Upper lobe of right lung (tissue), 1 donor: ENCODE data around the gene IFNK. TPM values are rescaled to one million over a fixed set of nuclear protein-coding genes. Genes with fewer than 3 reads are reported as not detected.

Experiments used
- ATAC-seq: fragments of 200-7000 bp; cut with Tn5 transposase; one replicate; pipeline ENCODE4 v1.9.1; 2020; ENCODE audit warnings: mild to moderate bottlenecking, moderate library complexity
- DNase-seq: peaks from one replicate; pipeline ENCODE4 v3.0.0-alpha.2; 2020
- H3K27ac ChIP-seq: fragments of 200-600 bp; one replicate; pipeline ENCODE4 v1.8.0; 2022
- H3K27me3 ChIP-seq: fragments of 200-600 bp; one replicate; pipeline ENCODE4 v1.8.0; 2022; ENCODE audit warnings: mild to moderate bottlenecking
- H3K36me3 ChIP-seq: fragments of 200-600 bp; one replicate; pipeline ENCODE4 v1.8.0; 2022
- H3K4me1 ChIP-seq: fragments of 200-600 bp; one replicate; pipeline ENCODE4 v1.8.0; 2022
- H3K4me3 ChIP-seq: fragments of 200-600 bp; one replicate; pipeline ENCODE4 v1.8.0; 2022; ENCODE audit warnings: mild to moderate bottlenecking
- H3K9me3 ChIP-seq: fragments of 200-600 bp; one replicate; pipeline ENCODE4 v1.8.0; 2022
- CTCF ChIP-seq: fragments of 200-600 bp; IDR thresholded peaks from one replicate; pipeline ENCODE4 v1.8.0; 2022; ENCODE audit warnings: antibody characterized with exemption
- intact Hi-C: fragments of 100-400 bp; cut with DNase I; formaldehyde crosslinking; loops from one replicate; pipeline ENCODE4 v1.11.0; 2022
- total RNA-seq: library from RNA; stranded (reverse); fragmentation: NEBNext Ultra II Directional; extraction: Animal tissue kit (Norgen Biotek cat#: 25700); gene quantifications from one replicate; pipeline ENCODE4 v1.2.1, GENCODE V29; 2021
- donor health status: DM: no; HTN: yes; CAD: no; lungs with severe emphysema.

The IFNK gene
- total RNA-seq, 1 donor from 2014 or later: not detected

DNA sequence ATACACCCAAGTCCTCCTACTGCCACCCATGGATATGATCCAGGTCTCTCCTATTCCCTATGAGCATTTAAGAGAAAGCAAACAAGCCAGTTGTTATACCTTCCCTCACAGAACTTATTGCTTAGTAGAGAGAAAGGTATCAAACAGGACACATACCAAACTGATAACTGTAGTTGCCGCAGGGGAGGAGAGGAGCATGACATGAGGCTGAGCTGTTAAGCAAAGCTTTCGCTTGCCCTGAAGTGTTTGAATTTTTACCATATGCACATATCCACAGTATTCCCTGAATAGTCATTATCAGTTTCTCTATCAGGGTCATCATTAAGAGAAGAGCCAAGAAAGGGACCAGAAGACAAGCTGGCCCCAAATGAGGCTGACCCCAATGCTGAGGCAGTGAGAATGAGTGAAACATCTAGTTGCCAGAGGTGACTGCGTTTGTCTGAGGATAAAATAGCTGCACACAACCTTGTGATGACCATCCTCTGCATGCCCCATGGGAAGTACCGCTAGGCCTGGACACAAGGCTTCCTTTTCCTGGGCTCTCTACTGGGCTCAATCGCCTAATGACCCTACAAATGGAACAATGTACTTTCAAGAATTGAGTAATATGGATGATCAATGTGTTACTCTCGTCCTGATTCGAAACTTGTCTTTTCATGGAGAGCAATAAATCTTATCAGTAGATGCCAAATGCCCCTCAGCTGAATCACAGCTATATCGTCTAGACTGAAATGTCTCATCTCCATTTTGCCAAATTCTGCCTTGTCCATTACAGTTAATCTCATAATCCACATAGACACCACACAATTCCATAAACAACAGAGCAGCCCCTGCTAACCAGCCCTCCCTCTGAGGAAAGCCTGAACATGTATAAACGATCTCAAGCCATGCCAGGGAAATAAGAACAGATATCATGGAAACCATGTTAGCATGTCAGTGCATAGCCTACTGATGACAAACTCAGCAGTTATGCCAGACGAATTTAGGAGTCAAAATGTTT lies 4.3 kb upstream of the IFNK start:
- H3K36me3 ChIP-seq: no peaks in the 10 kb centered on the region
- ATAC-seq (no peak), DNase-seq (no peak)
- no peaks in the 10 kb centered on the region for H3K4me1 ChIP-seq
- no peaks in the 10 kb centered on the region for H3K27me3 ChIP-seq
- H3K4me3 ChIP-seq: no peak overlapping the region
- no peak for TF ChIP-seq CTCF
- no peak overlapping the region for H3K27ac ChIP-seq
- H3K9me3 ChIP-seq: no peaks in the 10 kb centered on the region
- intact Hi-C loops: no loop called here

GRCh38 chr9:27520986-27521385 lies 3.1 kb upstream of the IFNK start:
- no peaks in the 10 kb centered on the region for H3K27me3 ChIP-seq
- TF ChIP-seq CTCF: no peak
- no peaks in the 10 kb centered on the region for H3K4me1 ChIP-seq
- ATAC-seq (no peak), DNase-seq (no peak)
- intact Hi-C loops: no loop called here
- no peak overlapping the region for H3K4me3 ChIP-seq
- no peaks in the 10 kb centered on the region for H3K36me3 ChIP-seq
- H3K27ac ChIP-seq: no peak overlapping the region
- H3K9me3 ChIP-seq: no peaks in the 10 kb centered on the region

DNA sequence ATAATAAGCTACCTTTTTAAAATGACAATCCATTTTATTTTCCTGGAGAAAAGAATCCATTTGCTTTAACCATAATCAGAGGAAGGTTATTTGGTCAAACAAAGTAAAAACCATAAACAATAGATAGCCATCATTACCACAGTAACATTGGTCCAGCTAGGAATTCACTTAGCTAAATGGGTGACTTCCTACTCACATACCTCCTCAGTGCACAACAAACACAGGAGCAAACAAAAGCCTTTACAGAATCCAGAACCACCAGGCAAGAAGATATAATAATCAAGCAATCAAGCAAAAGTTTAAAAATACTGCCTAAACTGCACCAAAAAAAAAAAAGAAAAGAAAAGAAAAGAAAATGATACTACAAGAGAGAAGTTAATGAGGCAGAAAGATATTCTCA lies 949 bp upstream of the IFNK start:
- intact Hi-C loops: no loop called here

GRCh38 chr9:27527702-27528075 lies 3.6 kb downstream of the IFNK start:
- H3K4me3 ChIP-seq: peak overlapping the region; percentile 86
- no peaks in the 10 kb centered on the region for H3K9me3 ChIP-seq
- DNase-seq: no peak
- TF ChIP-seq CTCF: no peak
- peak; percentile 2 for ATAC-seq
- peak overlapping the region; percentile 89 for H3K27ac ChIP-seq
- H3K4me1 ChIP-seq: no peaks in the 10 kb centered on the region
- intact Hi-C loops: no loop called here
- H3K27me3 ChIP-seq: no peaks in the 10 kb centered on the region
- no peaks in the 10 kb centered on the region for H3K36me3 ChIP-seq

More for the DNA sequence above, 949 bp upstream of the IFNK start:
- ATAC-seq (no peak), DNase-seq (no peak)
- Histone ChIP-seq H3K4me3 (no peak overlapping the region), H3K27me3 (no peaks in the 10 kb centered on the region), H3K27ac (no peak overlapping the region), H3K9me3 (no peaks in the 10 kb centered on the region), H3K36me3 (no peaks in the 10 kb centered on the region), H3K4me1 (no peaks in the 10 kb centered on the region)
- TF ChIP-seq CTCF: no peak

DNA sequence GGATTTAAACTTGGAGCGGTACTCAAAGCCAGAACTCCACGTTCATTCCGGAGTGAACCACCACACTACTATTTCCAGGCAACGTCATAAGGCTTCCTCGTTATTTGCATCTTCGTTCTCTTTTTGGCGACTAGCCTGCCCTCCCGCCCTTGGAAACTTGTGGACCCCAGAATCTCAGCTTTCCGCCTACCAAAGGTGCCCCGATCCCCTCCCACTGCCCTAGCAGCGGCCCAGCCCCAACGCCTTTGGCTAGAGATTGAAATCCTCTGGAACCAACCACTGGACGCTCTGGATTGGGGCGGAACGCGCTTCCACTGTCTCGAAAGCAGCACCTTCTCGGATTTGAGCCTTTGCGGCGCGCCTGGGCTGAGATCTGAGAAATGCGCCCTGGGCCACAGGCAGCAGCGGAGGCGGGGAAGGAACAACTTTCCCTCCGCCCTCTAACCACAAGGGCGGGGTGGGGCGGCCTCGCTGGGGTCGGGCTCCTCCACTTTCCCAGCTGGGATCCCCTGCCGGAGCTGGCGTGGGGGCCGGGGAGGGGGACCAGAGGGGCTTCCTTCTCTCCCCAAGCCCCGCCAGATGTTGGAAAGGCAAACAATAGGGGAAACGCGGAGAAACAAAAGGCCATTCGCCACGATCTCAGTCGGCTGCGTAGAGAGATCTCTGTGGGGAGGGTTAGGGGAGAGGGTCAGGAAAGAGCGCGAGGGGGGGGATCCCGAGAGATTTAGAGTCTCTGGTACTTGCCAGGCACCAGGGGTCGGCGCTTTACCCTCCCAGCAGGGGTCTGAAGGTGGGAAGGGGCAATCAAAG lies 4.2 kb downstream of the IFNK start:
- Histone ChIP-seq H3K27ac (peak overlapping the region; percentile 89), H3K9me3 (no peaks in the 10 kb centered on the region), H3K4me1 (peaks cover 2% of the 10 kb centered on the region), H3K36me3 (no peaks in the 10 kb centered on the region), H3K27me3 (no peaks in the 10 kb centered on the region), H3K4me3 (peak overlapping the region; percentile 86)
- TF ChIP-seq CTCF: no peak
- intact Hi-C loops: no loop called here
- ATAC-seq (peak; percentile 87), DNase-seq (peak; percentile 91)
